Epithelial cell of esophagus (primary cell): ENCODE measurements around the gene SMAD3.

Experiments used
- DNase-seq: peaks from one replicate; pipeline ENCODE4 v3.0.0; 2010; ENCODE audit warnings: low read depth
- H3K4me3 ChIP-seq: 2 replicates; pipeline ENCODE4 v1.5.1; 2011; ENCODE audit warnings: mild to moderate bottlenecking, low read length, control low read depth
- TF ChIP-seq, protein P1 (sequence below): IDR thresholded peaks from 2 replicates; pipeline ENCODE4 v1.5.1; 2011; ENCODE audit warnings: low read depth, mild to moderate bottlenecking, low read length, control low read depth, inconsistent platforms; ENCODE audit not compliant: insufficient read depth; ENCODE audit errors: missing control alignments

Gene SMAD3

DNA sequence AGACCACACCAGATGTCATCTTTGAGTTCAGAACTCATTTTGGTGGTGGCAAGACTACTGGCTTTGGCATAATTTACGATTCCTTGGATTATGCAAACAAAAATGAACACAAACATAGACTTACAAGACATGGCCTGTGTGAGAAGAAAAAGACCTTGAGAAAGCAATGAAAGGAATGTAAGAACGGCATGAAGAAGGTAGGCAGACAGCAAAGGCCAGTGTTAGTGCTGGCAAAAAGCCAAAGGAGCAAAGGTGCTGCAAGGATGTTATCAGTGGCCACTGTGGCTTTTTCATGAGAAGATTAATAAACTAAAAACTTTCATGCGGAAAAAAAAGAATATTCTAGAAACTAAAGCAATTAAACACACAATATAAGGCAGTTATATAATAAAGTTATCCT is 167.2 kb downstream of the SMAD3 start:
- H3K4me3 ChIP-seq: no peak overlapping the region
- TF ChIP-seq, protein P1, sequence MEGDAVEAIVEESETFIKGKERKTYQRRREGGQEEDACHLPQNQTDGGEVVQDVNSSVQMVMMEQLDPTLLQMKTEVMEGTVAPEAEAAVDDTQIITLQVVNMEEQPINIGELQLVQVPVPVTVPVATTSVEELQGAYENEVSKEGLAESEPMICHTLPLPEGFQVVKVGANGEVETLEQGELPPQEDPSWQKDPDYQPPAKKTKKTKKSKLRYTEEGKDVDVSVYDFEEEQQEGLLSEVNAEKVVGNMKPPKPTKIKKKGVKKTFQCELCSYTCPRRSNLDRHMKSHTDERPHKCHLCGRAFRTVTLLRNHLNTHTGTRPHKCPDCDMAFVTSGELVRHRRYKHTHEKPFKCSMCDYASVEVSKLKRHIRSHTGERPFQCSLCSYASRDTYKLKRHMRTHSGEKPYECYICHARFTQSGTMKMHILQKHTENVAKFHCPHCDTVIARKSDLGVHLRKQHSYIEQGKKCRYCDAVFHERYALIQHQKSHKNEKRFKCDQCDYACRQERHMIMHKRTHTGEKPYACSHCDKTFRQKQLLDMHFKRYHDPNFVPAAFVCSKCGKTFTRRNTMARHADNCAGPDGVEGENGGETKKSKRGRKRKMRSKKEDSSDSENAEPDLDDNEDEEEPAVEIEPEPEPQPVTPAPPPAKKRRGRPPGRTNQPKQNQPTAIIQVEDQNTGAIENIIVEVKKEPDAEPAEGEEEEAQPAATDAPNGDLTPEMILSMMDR: no peak
- no peak for DNase-seq

DNA sequence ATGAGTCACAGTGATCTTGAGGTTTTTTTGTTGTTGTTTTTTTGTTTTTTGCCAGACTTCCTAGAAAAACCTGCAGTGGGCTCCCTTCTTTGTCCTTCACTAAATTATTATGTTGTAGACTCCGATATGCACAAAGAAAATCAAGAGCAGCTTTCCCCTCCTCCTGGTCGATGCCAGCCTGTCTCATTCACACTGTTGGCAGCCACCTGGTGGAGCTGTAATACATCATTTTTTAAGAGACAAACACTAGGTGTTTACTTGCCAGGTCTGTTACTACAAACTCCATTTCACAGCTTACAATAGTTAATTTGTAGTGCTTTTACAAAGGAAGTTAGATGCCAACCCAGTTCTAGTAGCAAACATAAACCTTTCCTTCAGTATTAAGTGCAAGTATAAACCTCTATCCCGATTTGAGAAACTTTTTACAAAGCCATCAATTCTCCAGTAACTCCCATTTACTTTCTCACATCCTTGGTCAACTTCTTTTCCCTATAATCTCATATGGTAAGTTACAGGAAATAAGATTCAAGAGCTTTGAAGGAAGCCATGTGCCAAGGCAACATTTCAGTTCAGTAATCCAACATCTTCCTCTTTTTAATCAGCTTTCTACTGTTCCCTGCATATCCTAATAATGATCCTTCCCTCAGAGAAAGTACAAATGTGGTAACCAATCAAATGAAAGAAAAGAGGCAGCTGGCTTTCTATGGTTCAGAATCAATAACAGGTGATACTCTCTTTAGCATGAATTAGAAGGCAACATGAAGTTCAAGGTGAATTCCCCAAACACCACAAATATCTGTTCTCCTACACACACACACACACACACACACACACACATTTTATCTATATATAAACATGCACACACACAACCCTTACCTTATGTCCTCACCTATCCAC is 175.1 kb downstream of the SMAD3 start:
- TF ChIP-seq, protein P1: peak; percentile 64
- H3K4me3 ChIP-seq: no peak overlapping the region
- peak; percentile 54 for DNase-seq

- no peak overlapping the region for H3K4me3 ChIP-seq
- TF ChIP-seq, protein P1: no peak
- peak; percentile 25 for DNase-seq
Measured at GRCh38 chr15:67241132-67241855, 175.9 kb downstream of the SMAD3 start.

DNA sequence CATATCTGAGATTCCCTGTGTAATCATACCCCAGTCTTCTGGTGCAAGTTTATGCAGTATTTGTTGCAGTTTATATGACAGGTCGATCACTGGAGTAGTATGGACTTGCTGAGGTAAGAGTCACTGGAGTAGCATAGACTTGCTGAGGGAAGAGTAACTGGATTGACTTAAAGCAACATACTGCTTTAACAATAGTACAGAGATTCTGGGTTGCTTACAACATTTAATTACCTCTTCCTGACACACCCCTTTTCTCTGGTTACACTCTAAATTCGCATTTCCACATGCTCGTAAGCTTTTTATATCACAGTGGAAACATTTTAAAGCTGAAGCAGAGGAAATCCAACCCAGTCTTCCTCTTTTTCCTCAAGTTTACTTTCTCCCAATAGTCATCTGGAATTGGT is 177.3 kb downstream of the SMAD3 start:
- DNase-seq: peak; percentile 64
- H3K4me3 ChIP-seq: no peak overlapping the region
- TF ChIP-seq, protein P1: no peak
